Progenitor cell of endocrine pancreas (in vitro differentiated cells): ENCODE results near the gene RPRD2. TPM values are rescaled to one million over a fixed set of nuclear protein-coding genes. Genes with fewer than 3 reads are reported as not detected.

Experiments used
- DNase-seq: peaks from one replicate; pipeline ENCODE4 v3.0.0; 2021; ENCODE audit warnings: low spot score; ENCODE audit not compliant: unreplicated experiment
- H3K27ac Mint-ChIP-seq: 2 replicates; pipeline ENCODE4 v1.8.0; 2021; ENCODE audit warnings: mild to moderate bottlenecking, moderate library complexity, mixed read lengths
- H3K27me3 Mint-ChIP-seq: 2 replicates; pipeline ENCODE4 v1.8.0; 2021; ENCODE audit warnings: mixed read lengths
- H3K36me3 Mint-ChIP-seq: 2 replicates; pipeline ENCODE4 v1.8.0; 2022; ENCODE audit warnings: mixed read lengths; ENCODE audit not compliant: insufficient read depth
- H3K4me1 Mint-ChIP-seq: 2 replicates; pipeline ENCODE4 v1.8.0; 2021; ENCODE audit warnings: low read depth, mixed read lengths
- H3K4me3 Mint-ChIP-seq: 2 replicates; pipeline ENCODE4 v1.8.0; 2021; ENCODE audit warnings: low read depth, mild to moderate bottlenecking, moderate library complexity, mixed read lengths
- H3K9me3 Mint-ChIP-seq: 2 replicates; pipeline ENCODE4 v1.8.0; 2021; ENCODE audit warnings: low read depth, mixed read lengths
- CTCF ChIP-seq: fragments of 200-600 bp; sonication (generic); IDR thresholded peaks from one replicate; pipeline ENCODE4 v1.5.0; 2021; ENCODE audit warnings: antibody characterized with exemption, mild to moderate bottlenecking; ENCODE audit not compliant: unreplicated experiment
- total RNA-seq: library from RNA; stranded (reverse); gene quantifications from 2 replicates; pipeline ENCODE4 v1.2.1, GENCODE V29; 2021

Gene RPRD2
- total RNA-seq, 1 donor from 2014 or later, result 42.6 TPM

GRCh38 chr1:150513351-150513791 lies 149.4 kb downstream of the RPRD2 start:
- Mint-ChIP-seq H3K4me1 (peaks cover 9% of the 10 kb centered on the region), H3K36me3 (peaks cover 3% of the 10 kb centered on the region), H3K9me3 (no peaks in the 10 kb centered on the region), H3K27ac (no peak overlapping the region), H3K4me3 (no peak overlapping the region), H3K27me3 (no peaks in the 10 kb centered on the region)
- TF ChIP-seq CTCF, result no peak
- no peak for DNase-seq

- Mint-ChIP-seq H3K4me3 (peak overlapping the region; percentile 89), H3K36me3 (peaks cover 3% of the 10 kb centered on the region), H3K27ac (no peak overlapping the region), H3K4me1 (peaks cover 9% of the 10 kb centered on the region), H3K9me3 (no peaks in the 10 kb centered on the region), H3K27me3 (no peaks in the 10 kb centered on the region)
- no peak for DNase-seq
- no peak for TF ChIP-seq CTCF
Observed at GRCh38 chr1:150514260-150514659, 150.3 kb downstream of the RPRD2 start.

- H3K4me1 Mint-ChIP-seq, result peaks cover 9% of the 10 kb centered on the region
- peaks cover 3% of the 10 kb centered on the region for H3K36me3 Mint-ChIP-seq
- peak overlapping the region; percentile 89 for H3K4me3 Mint-ChIP-seq
- H3K27ac Mint-ChIP-seq, result peak overlapping the region; percentile 93
- no peak for DNase-seq
- H3K27me3 Mint-ChIP-seq, result no peaks in the 10 kb centered on the region
- no peaks in the 10 kb centered on the region for H3K9me3 Mint-ChIP-seq
- no peak for TF ChIP-seq CTCF
Observed at GRCh38 chr1:150514913-150515327, 151.0 kb downstream of the RPRD2 start.

- Mint-ChIP-seq H3K27me3 (no peaks in the 10 kb centered on the region), H3K4me3 (peak within 1 kb of the TSS; percentile 89), H3K9me3 (no peaks in the 10 kb centered on the region), H3K36me3 (peaks cover 3% of the 10 kb centered on the region), H3K4me1 (peaks cover 9% of the 10 kb centered on the region), H3K27ac (peak within 1 kb of the TSS; percentile 93)
- TF ChIP-seq CTCF, result peak; percentile 21
- peak; percentile 93 for DNase-seq
Observed at GRCh38 chr1:150515328-150516049, 151.5 kb downstream of the RPRD2 start, which contains the start of gene FALEC. Gene FALEC, plus strand, starts transcription at chr1:150515752.

GRCh38 chr1:150516050-150516591 lies 152.2 kb downstream of the RPRD2 start:
- H3K36me3 Mint-ChIP-seq, result peaks cover 3% of the 10 kb centered on the region
- H3K27me3 Mint-ChIP-seq, result no peaks in the 10 kb centered on the region
- H3K4me3 Mint-ChIP-seq, result peak overlapping the region; percentile 89
- no peaks in the 10 kb centered on the region for H3K9me3 Mint-ChIP-seq
- TF ChIP-seq CTCF, result no peak
- no peak for DNase-seq
- H3K27ac Mint-ChIP-seq, result peak overlapping the region; percentile 13
- H3K4me1 Mint-ChIP-seq, result peaks cover 9% of the 10 kb centered on the region
